ENCODE measurements around the gene VRK1. TPM values are rescaled to one million over a fixed set of nuclear protein-coding genes. Genes with fewer than 3 reads are reported as not detected.

The VRK1 gene
- total RNA-seq, 1 experiment from 2014 or later = 67.3 TPM

GRCh38 chr14:96861568-96862310, 64.6 kb downstream of the VRK1 start:
- peak overlapping the region; percentile 98 for H3K27ac Mint-ChIP-seq
- CTCF ChIA-PET = interaction anchor here (0.6 to 3.2 kb wide), 2 partner anchors 9 to 61 kb away, joined by 3 to 32 read pairs; no protein-coding TSS in a partner anchor

GRCh38 chr14:96863327-96863985, 66.3 kb downstream of the VRK1 start:
- Mint-ChIP-seq H3K4me3 (peak overlapping the region; percentile 20; the same call in 1 of the 2 replicates), H3K27ac (peak overlapping the region; percentile 73), H3K36me3 (peaks cover 19% of the 10 kb centered on the region), H3K4me1 (peaks cover 69% of the 10 kb centered on the region), H3K9me3 (peaks cover 14% of the 10 kb centered on the region), H3K27me3 (ENCODE audit: low read depth) (no peaks in the 10 kb centered on the region)
- no peak for DNase-seq (ENCODE audit: low spot score)
- peak; percentile 51 for ATAC-seq
- TF ChIP-seq CDX4 (CRISPR knock-in tag; IDR thresholded peaks at IDR 0.05; ENCODE audit: borderline replicate concordance) (no peak), GABPB1 (CRISPR knock-in tag; IDR thresholded peaks at IDR 0.05) (no peak), IRF1 (CRISPR knock-in tag; IDR thresholded peaks at IDR 0.05) (no peak), E2F4 (CRISPR knock-in tag; IDR thresholded peaks at IDR 0.05; ENCODE audit: borderline replicate concordance, low read depth) (no peak), CBFB (CRISPR knock-in tag; IDR thresholded peaks at IDR 0.05; ENCODE audit: low read depth) (no peak), ZSCAN18 (CRISPR knock-in tag; IDR thresholded peaks at IDR 0.05) (no peak)
- ChIA-PET CTCF (interaction anchor here (3.2 kb wide), 1 partner anchor 11 kb away, joined by 32 read pairs; no protein-coding TSS in a partner anchor), POLR2A (no interaction called here)

More at GRCh38 chr14:96861568-96862310, 64.6 kb downstream of the VRK1 start:
- DNase-seq (ENCODE audit: low spot score) = peak; percentile 50
- Mint-ChIP-seq H3K36me3 (peaks cover 27% of the 10 kb centered on the region), H3K4me1 (peaks cover 56% of the 10 kb centered on the region), H3K9me3 (peaks cover 14% of the 10 kb centered on the region), H3K27me3 (ENCODE audit: low read depth) (no peaks in the 10 kb centered on the region), H3K4me3 (peak overlapping the region; percentile 51)
- TF ChIP-seq JAZF1 (CRISPR knock-in tag; IDR thresholded peaks at IDR 0.05) = no peak
- TF ChIP-seq ATF2 (CRISPR knock-in tag; IDR thresholded peaks at IDR 0.05; ENCODE audit: borderline replicate concordance, low read depth) = no peak
- no peak for TF ChIP-seq KAT7 (CRISPR knock-in tag; IDR thresholded peaks at IDR 0.05; ENCODE audit: borderline replicate concordance)
- TF ChIP-seq SP1 (CRISPR knock-in tag; conservative IDR thresholded peaks at IDR 0.05) = no peak
- TF ChIP-seq ERG (CRISPR knock-in tag; IDR thresholded peaks at IDR 0.05) = no peak
- peak; percentile 87 for ATAC-seq
- POLR2A ChIA-PET = interaction anchor here (0.7 kb wide), 1 partner anchor 119 kb away, joined by 3 read pairs; no protein-coding TSS in a partner anchor

- H3K36me3 Mint-ChIP-seq = peaks cover 19% of the 10 kb centered on the region
- no peaks in the 10 kb centered on the region for H3K27me3 Mint-ChIP-seq (ENCODE audit: low read depth)
- ATAC-seq = no peak
- peaks cover 14% of the 10 kb centered on the region for H3K9me3 Mint-ChIP-seq
- 0 out of 2 replicates have a peak overlapping the region, but pooled peaks have one; percentile 7 for H3K4me3 Mint-ChIP-seq
- DNase-seq (ENCODE audit: low spot score) = no peak
- POLR2A ChIA-PET = no interaction called here
- CTCF ChIA-PET = interaction anchor here (3.2 kb wide), 1 partner anchor 12 kb away, joined by 32 read pairs; no protein-coding TSS in a partner anchor
- H3K27ac Mint-ChIP-seq = no peak overlapping the region; the same call in 1 of the 2 replicates
- H3K4me1 Mint-ChIP-seq = peaks cover 69% of the 10 kb centered on the region
- TF ChIP-seq E2F5 (CRISPR knock-in tag; IDR thresholded peaks at IDR 0.05) (no peak), ATF1 (CRISPR knock-in tag; IDR thresholded peaks at IDR 0.05) (no peak), JAZF1 (CRISPR knock-in tag; IDR thresholded peaks at IDR 0.05) (no peak), ZNF232 (CRISPR knock-in tag; IDR thresholded peaks at IDR 0.05) (no peak), SMAD4 (CRISPR knock-in tag; IDR thresholded peaks at IDR 0.05) (no peak), STAT6 (CRISPR knock-in tag; conservative IDR thresholded peaks at IDR 0.05; ENCODE audit: low read depth) (no peak)
Measured at GRCh38 chr14:96863986-96864330, 66.8 kb downstream of the VRK1 start.

Measured in WTC11 (cell line).